OCI-LY7 (cell line): ENCODE measurements around the gene FREM3.

Experiments used
- EZH2phosphoT487 ChIP-seq: fragments of 200-600 bp; sonication (generic); IDR thresholded peaks from 2 replicates; pipeline ENCODE4 v1.6.1; 2018; ENCODE audit warnings: low read depth, borderline replicate concordance, mild to moderate bottlenecking, mixed run types, antibody characterized with exemption, low read length, moderate library complexity, mixed read lengths
- TF ChIP-seq, protein P1 (sequence below): fragments of 200-600 bp; sonication (generic); conservative IDR thresholded peaks from 2 replicates; pipeline ENCODE4 v1.5.1; 2014; ENCODE audit warnings: mild to moderate bottlenecking, antibody characterized with exemption, low read length, moderate library complexity, mixed read lengths

DNA sequence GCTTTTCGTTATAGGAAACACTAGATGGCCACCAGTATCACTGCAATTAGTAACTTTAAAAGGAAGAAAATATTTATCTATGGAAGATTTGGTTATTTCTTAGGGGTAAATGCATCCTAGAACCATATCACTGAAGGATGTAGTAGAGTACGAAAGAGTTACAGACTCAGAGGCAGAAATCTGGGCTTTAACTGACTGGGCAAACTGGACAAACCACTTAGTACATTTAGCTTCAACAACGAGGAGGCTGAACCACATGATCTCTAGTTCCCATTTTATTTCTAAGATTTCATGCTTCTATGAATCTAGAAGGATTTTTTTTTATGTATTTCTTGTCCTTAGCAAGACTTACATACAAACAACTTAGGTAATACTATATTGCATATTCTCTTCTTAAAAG, 94.0 kb downstream of the FREM3 start:
- TF ChIP-seq, protein P1, sequence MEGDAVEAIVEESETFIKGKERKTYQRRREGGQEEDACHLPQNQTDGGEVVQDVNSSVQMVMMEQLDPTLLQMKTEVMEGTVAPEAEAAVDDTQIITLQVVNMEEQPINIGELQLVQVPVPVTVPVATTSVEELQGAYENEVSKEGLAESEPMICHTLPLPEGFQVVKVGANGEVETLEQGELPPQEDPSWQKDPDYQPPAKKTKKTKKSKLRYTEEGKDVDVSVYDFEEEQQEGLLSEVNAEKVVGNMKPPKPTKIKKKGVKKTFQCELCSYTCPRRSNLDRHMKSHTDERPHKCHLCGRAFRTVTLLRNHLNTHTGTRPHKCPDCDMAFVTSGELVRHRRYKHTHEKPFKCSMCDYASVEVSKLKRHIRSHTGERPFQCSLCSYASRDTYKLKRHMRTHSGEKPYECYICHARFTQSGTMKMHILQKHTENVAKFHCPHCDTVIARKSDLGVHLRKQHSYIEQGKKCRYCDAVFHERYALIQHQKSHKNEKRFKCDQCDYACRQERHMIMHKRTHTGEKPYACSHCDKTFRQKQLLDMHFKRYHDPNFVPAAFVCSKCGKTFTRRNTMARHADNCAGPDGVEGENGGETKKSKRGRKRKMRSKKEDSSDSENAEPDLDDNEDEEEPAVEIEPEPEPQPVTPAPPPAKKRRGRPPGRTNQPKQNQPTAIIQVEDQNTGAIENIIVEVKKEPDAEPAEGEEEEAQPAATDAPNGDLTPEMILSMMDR = no peak
- no peak for TF ChIP-seq EZH2phosphoT487
